CD4-positive, alpha-beta T cell (primary cell): ENCODE data around the gene ZYX. TPM values are rescaled to one million over a fixed set of nuclear protein-coding genes. Genes with fewer than 3 reads are reported as not detected.

ENCODE experiments used
- ATAC-seq: fragments of 200-7000 bp; cut with Tn5 transposase; one replicate; pipeline ENCODE4 v1.10.0; 2022; ENCODE audit warnings: mild to moderate bottlenecking; ENCODE audit not compliant: poor library complexity
- CTCF ChIA-PET: fragments of 350-600 bp; sonication (Branson Sonifier 250); formaldehyde crosslinking; loops from one replicate; lab custom pipeline; 2021; ENCODE audit warnings: antibody characterized with exemption, inconsistent platforms; lab: Charles Lee
- POLR2A ChIA-PET: fragments of 350-600 bp; sonication (Branson Sonifier 250); formaldehyde crosslinking; loops from one replicate; lab custom pipeline; 2021; ENCODE audit warnings: antibody characterized with exemption, inconsistent platforms; lab: Charles Lee
- DNase-seq, 14 experiments: peaks; one replicate each; pipeline ENCODE4 v3.0.0-alpha.2; 2013 to 2020; ENCODE audit warnings: mixed read lengths in 2 of 14
- H3K27ac ChIP-seq, 2 donors: one replicate each; pipeline versions ENCODE4 v1.5.1 to v1.7.0; 2013; ENCODE audit warnings: low read length in 2 of 2, low read depth in 1 of 2, mild to moderate bottlenecking in 1 of 2
- H3K27me3 ChIP-seq, 2 experiments: 1 replicate in 1 of 2; 2 replicates in 1 of 2; pipeline versions ENCODE4 v1.6.1 to v1.7.0; 2013; ENCODE audit warnings: low read length in 2 of 2, control low read depth in 1 of 2, mild to moderate bottlenecking in 1 of 2, moderate library complexity in 1 of 2; ENCODE audit not compliant: insufficient read depth in 2 of 2, control insufficient read depth in 1 of 2
- H3K36me3 ChIP-seq: one replicate; pipeline ENCODE4 v1.6.1; 2013; ENCODE audit warnings: low read length, control low read depth; ENCODE audit not compliant: insufficient read depth
- H3K4me1 ChIP-seq: one replicate; pipeline ENCODE4 v1.6.1; 2013; ENCODE audit warnings: low read length, control low read depth; ENCODE audit not compliant: insufficient read depth
- H3K4me3 ChIP-seq: one replicate; pipeline ENCODE4 v1.5.1; 2013; ENCODE audit warnings: mild to moderate bottlenecking, low read length, moderate library complexity
- H3K9me3 ChIP-seq, 2 experiments: 1 replicate in 1 of 2; 2 replicates in 1 of 2; pipeline versions ENCODE4 v1.6.1 to v1.7.0; 2013; ENCODE audit warnings: low read length in 2 of 2, mild to moderate bottlenecking in 2 of 2, control low read depth in 1 of 2, moderate library complexity in 1 of 2; ENCODE audit not compliant: control insufficient read depth in 1 of 2, insufficient read depth in 1 of 2
- H3K27ac Mint-ChIP-seq: one replicate; pipeline ENCODE4 v1.8.0; 2020; ENCODE audit warnings: mixed read lengths
- H3K27me3 Mint-ChIP-seq: one replicate; pipeline ENCODE4 v1.8.0; 2021; ENCODE audit warnings: mixed read lengths
- H3K36me3 Mint-ChIP-seq: one replicate; pipeline ENCODE4 v1.8.0; 2021; ENCODE audit warnings: low read depth, mixed read lengths
- H3K4me1 Mint-ChIP-seq: one replicate; pipeline ENCODE4 v1.8.0; 2021; ENCODE audit warnings: low read depth, mixed read lengths
- H3K4me3 Mint-ChIP-seq: one replicate; pipeline ENCODE4 v1.8.0; 2020; ENCODE audit warnings: mild to moderate bottlenecking, mixed read lengths
- H3K9me3 Mint-ChIP-seq: one replicate; pipeline ENCODE4 v1.8.0; 2020; ENCODE audit warnings: mixed read lengths
- intact Hi-C, 2 experiments: fragments of 100-400 bp; cut with DNase I in 1 of 2; cut with micrococcal nuclease in 1 of 2; formaldehyde crosslinking; loops; one replicate each; pipeline versions ENCODE4 v1.15.1 to v1.9.0; 2023 to 2025; cut with DNase I, micrococcal nuclease
- total RNA-seq, 174 experiments: library from RNA in 2 of 174; stranded (reverse) in 2 of 174; gene quantifications; one replicate each; pipeline ENCODE4 v1.2.3 and lab custom pipeline; 2021 to 2026
- TF ChIP-seq, protein P1 (sequence below): fragments of 200-600 bp; IDR thresholded peaks from one replicate; pipeline ENCODE4 v1.8.0; 2022; ENCODE audit warnings: antibody characterized with exemption, mild to moderate bottlenecking

The ZYX gene
- total RNA-seq, 2 experiments from 2014 or later, result 132 to 146 TPM

GRCh38 chr7:143388491-143389101 is 7.5 kb downstream of the ZYX start:
- no peak for DNase-seq
- Mint-ChIP-seq H3K36me3 (peaks cover 51% of the 10 kb centered on the region), H3K4me1 (peaks cover 10% of the 10 kb centered on the region), H3K9me3 (no peaks in the 10 kb centered on the region), H3K27ac (peak overlapping the region; percentile 59), H3K27me3 (no peaks in the 10 kb centered on the region), H3K4me3 (no peak overlapping the region)
- Histone ChIP-seq H3K27ac (no peak overlapping the region), H3K9me3 (no peaks in the 10 kb centered on the region), H3K36me3 (peaks cover 61% of the 10 kb centered on the region), H3K4me1 (peaks cover 51% of the 10 kb centered on the region), H3K27me3 (no peaks in the 10 kb centered on the region), H3K4me3 (no peak overlapping the region)
- POLR2A ChIA-PET, result interaction anchor here (0.8 to 4.5 kb wide), 4 partner anchors 15 to 125 kb away, joined by 3 to 31 read pairs (median 4); partner anchors contain the start of genes EPHA1 and GSTK1
- CTCF ChIA-PET, result interaction anchor here (2.1 kb wide), 1 partner anchor 8 kb away, joined by 8 read pairs; no protein-coding TSS in a partner anchor
- intact Hi-C loops, result loop anchor here in 1 of 2 experiments (10.0 kb wide), 1 partner anchor 534 kb away; the partner anchor contains the start of gene EPHB6
- no peak for ATAC-seq
- TF ChIP-seq, protein P1, sequence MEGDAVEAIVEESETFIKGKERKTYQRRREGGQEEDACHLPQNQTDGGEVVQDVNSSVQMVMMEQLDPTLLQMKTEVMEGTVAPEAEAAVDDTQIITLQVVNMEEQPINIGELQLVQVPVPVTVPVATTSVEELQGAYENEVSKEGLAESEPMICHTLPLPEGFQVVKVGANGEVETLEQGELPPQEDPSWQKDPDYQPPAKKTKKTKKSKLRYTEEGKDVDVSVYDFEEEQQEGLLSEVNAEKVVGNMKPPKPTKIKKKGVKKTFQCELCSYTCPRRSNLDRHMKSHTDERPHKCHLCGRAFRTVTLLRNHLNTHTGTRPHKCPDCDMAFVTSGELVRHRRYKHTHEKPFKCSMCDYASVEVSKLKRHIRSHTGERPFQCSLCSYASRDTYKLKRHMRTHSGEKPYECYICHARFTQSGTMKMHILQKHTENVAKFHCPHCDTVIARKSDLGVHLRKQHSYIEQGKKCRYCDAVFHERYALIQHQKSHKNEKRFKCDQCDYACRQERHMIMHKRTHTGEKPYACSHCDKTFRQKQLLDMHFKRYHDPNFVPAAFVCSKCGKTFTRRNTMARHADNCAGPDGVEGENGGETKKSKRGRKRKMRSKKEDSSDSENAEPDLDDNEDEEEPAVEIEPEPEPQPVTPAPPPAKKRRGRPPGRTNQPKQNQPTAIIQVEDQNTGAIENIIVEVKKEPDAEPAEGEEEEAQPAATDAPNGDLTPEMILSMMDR, result no peak

DNA sequence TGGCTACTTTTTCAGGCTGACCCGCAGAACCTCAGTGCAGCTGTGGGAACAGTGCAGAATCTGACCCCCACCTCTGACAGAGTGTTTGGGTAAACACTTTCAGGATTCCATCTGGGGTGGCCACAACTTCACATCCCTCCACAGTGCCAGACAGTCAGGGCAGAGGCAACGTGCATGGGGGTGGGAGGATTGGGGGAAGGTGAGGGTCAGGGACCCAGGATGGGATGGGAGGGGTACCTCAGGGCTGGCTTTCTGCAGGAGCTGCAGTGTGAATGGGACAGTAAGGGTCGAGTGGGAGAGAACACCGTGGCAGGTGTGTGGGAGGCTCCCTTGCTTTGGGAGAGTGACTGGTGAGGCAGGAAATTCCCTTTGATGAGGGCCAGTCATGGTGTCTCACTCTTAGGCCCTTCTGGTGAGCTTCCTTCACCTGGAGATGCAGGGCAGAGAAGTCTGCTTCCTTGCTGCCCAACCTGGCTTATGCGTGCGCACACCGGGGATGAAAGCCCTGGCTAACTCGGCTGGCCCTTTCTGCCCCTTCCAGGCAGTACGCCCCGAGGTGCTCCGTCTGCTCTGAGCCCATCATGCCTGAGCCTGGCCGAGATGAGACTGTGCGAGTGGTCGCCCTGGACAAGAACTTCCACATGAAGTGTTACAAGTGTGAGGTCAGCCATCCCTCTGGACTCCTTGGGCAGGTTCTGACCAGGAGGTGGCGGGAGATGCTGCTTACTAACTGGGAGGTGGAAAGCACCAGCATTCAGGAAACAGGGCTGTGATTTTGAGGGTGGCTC is 8.4 kb downstream of the ZYX start:
- no peaks in the 10 kb centered on the region for H3K9me3 ChIP-seq
- peaks cover 65% of the 10 kb centered on the region for H3K36me3 ChIP-seq
- ChIA-PET CTCF (interaction anchor here (2.1 kb wide), 1 partner anchor 9 kb away, joined by 8 read pairs; no protein-coding TSS in a partner anchor), POLR2A (interaction anchor here (1.2 to 4.5 kb wide), 5 partner anchors 8 to 18 kb away, joined by 3 to 31 read pairs (median 4); partner anchors contain the start of genes EPHA1 and ZYX)
- ATAC-seq (no peak), DNase-seq (no peak)
- TF ChIP-seq, protein P1, result no peak
- H3K4me3 ChIP-seq, result no peak overlapping the region
- peak overlapping the region in 1 of 2 donors; percentile 1 for H3K27ac ChIP-seq
- no peaks in the 10 kb centered on the region for H3K27me3 ChIP-seq
- Mint-ChIP-seq H3K4me3 (no peak overlapping the region), H3K27me3 (no peaks in the 10 kb centered on the region), H3K4me1 (peaks cover 10% of the 10 kb centered on the region), H3K36me3 (peaks cover 58% of the 10 kb centered on the region), H3K9me3 (no peaks in the 10 kb centered on the region), H3K27ac (peak overlapping the region; percentile 59)
- peaks cover 41% of the 10 kb centered on the region for H3K4me1 ChIP-seq
- intact Hi-C loops, result loop anchor here in 1 of 2 experiments (10.0 kb wide), 1 partner anchor 535 kb away; the partner anchor contains the start of gene EPHB6

- no peaks in the 10 kb centered on the region for H3K9me3 Mint-ChIP-seq
- H3K27ac ChIP-seq, result no peak overlapping the region
- no peaks in the 10 kb centered on the region for H3K27me3 ChIP-seq
- H3K4me1 ChIP-seq, result peaks cover 40% of the 10 kb centered on the region
- H3K27me3 Mint-ChIP-seq, result no peaks in the 10 kb centered on the region
- ATAC-seq (no peak), DNase-seq (no peak)
- peaks cover 72% of the 10 kb centered on the region for H3K36me3 ChIP-seq
- H3K36me3 Mint-ChIP-seq, result peaks cover 65% of the 10 kb centered on the region
- ChIA-PET POLR2A (interaction anchor here (1.1 to 4.5 kb wide), 5 partner anchors 9 to 17 kb away, joined by 3 to 31 read pairs (median 3); partner anchors contain the start of genes EPHA1 and ZYX), CTCF (no interaction called here)
- peak overlapping the region; percentile 61 for H3K27ac Mint-ChIP-seq
- no peaks in the 10 kb centered on the region for H3K9me3 ChIP-seq
- intact Hi-C loops, result no loop called here
- TF ChIP-seq, protein P1, result no peak
- peaks cover 17% of the 10 kb centered on the region for H3K4me1 Mint-ChIP-seq
- no peak overlapping the region for H3K4me3 Mint-ChIP-seq
- no peak overlapping the region for H3K4me3 ChIP-seq
Observed at GRCh38 chr7:143390104-143390772, 9.1 kb downstream of the ZYX start.
